Esophagus muscularis mucosa (tissue), 4 donors: Measurements from ENCODE around the gene HACE1.

Source experiments
- CTCF ChIP-seq, 3 experiments: fragments of 200-600 bp in 2 of 3; fragments of 450-650 bp in 1 of 3; sonication (generic) in 2 of 3; IDR thresholded peaks; one replicate each; pipeline ENCODE4 v1.5.1; 2017 to 2019; ENCODE audit warnings: antibody characterized with exemption in 3 of 3, mild to moderate bottlenecking in 2 of 3, moderate library complexity in 1 of 3
- EP300 ChIP-seq: sonication (generic); formaldehyde crosslinking; IDR thresholded peaks from one replicate; pipeline ENCODE4 v1.6.1; 2017; ENCODE audit warnings: antibody characterized with exemption
- POLR2A ChIP-seq: fragments of 450-650 bp; IDR thresholded peaks from one replicate; pipeline ENCODE4 v1.6.1; 2017; ENCODE audit warnings: antibody characterized with exemption, moderate library complexity, mild to moderate bottlenecking, low read depth

- TF ChIP-seq EP300 (no peak), CTCF (IDR thresholded peaks at IDR 0.05) (no peak), POLR2A (no peak)
These were observed 48.5 kb upstream of the HACE1 start for GRCh38 chr6:104908031-104908887.
